Coronary artery (tissue), 2 donors: ENCODE data around the gene EMC7.
"Not testable (repeated sequence)": the region's sequence is repeated elsewhere in the genome, so short reads cannot be mapped to it uniquely, and the experiment has no call there.

Source experiments
- DNase-seq: peaks from one replicate; pipeline ENCODE4 v3.0.0-alpha.2; 2017; ENCODE audit warnings: low spot score
- H3K27ac ChIP-seq, 2 donors: fragments of 200-600 bp; sonication (generic); one replicate each; pipeline ENCODE4 v1.5.1; 2016 to 2019
- H3K4me3 ChIP-seq: fragments of 200-600 bp; sonication (generic); 2 replicates; pipeline ENCODE4 v1.5.1; 2016; ENCODE audit warnings: mild to moderate bottlenecking, moderate library complexity
- CTCF ChIP-seq: fragments of 200-600 bp; sonication (generic); IDR thresholded peaks from one replicate; pipeline ENCODE4 v1.5.1; 2019; ENCODE audit warnings: antibody characterized with exemption

EMC7 gene

GRCh38 chr15:34054081-34054707 is 47.5 kb downstream of the EMC7 start:
- no peak for DNase-seq
- TF ChIP-seq CTCF, result no peak
- no peak overlapping the region for H3K27ac ChIP-seq
- H3K4me3 ChIP-seq, result no peak overlapping the region

- H3K27ac ChIP-seq, H3K4me3 ChIP-seq, DNase-seq: not testable (repeated sequence)
These were observed 51.3 kb downstream of the EMC7 start for GRCh38 chr15:34050385-34050784.

GRCh38 chr15:34049112-34049511 is 52.5 kb downstream of the EMC7 start:
- TF ChIP-seq CTCF, result no peak
- no peak for DNase-seq
- H3K4me3 ChIP-seq, result no peak overlapping the region
- H3K27ac ChIP-seq, result no peak overlapping the region

GRCh38 chr15:34047893-34048775 is 53.5 kb downstream of the EMC7 start:
- Histone ChIP-seq H3K27ac (peak overlapping the region in 1 of 2 donors; percentile 44), H3K4me3 (no peak overlapping the region)
- no peak for TF ChIP-seq CTCF
- no peak for DNase-seq

- no peak for TF ChIP-seq CTCF
- H3K4me3 ChIP-seq, result no peak overlapping the region
- DNase-seq, result no peak
- no peak overlapping the region for H3K27ac ChIP-seq
These were observed 55.1 kb downstream of the EMC7 start for GRCh38 chr15:34046471-34047145.

- TF ChIP-seq CTCF, result no peak
- no peak overlapping the region for H3K4me3 ChIP-seq
- no peak overlapping the region for H3K27ac ChIP-seq
- no peak for DNase-seq
These were observed 57.8 kb downstream of the EMC7 start for GRCh38 chr15:34043813-34044212.

- TF ChIP-seq CTCF, result no peak
- no peak overlapping the region for H3K27ac ChIP-seq
- no peak for DNase-seq
These were observed 58.3 kb downstream of the EMC7 start for GRCh38 chr15:34043391-34043790.

More at GRCh38 chr15:34043391-34043790, 58.3 kb downstream of the EMC7 start:
- no peak overlapping the region for H3K4me3 ChIP-seq
